MM.1S (cell line): ENCODE data around the gene CIB4.

Experiments used
- DNase-seq: peaks from one replicate; pipeline ENCODE4 v3.0.0-alpha.2; 2015
- H2AFZ ChIP-seq: fragments of 300-600 bp; sonication (generic); 2 replicates; pipeline ENCODE4 v1.6.0; 2016; ENCODE audit warnings: antibody characterized with exemption, low read length
- H3F3A ChIP-seq: fragments of 300-600 bp; sonication (generic); 2 replicates; pipeline ENCODE4 v1.6.1; 2016; ENCODE audit warnings: mild to moderate bottlenecking, antibody characterized with exemption, low read length, moderate library complexity, mixed read lengths; ENCODE audit not compliant: insufficient read depth
- H3K27ac ChIP-seq: fragments of 300-600 bp; sonication (generic); 2 replicates; pipeline ENCODE4 v1.5.1; 2016; ENCODE audit warnings: mild to moderate bottlenecking, low read length
- H3K27me3 ChIP-seq: fragments of 300-600 bp; sonication (generic); replicated peaks from 2 replicates; pipeline ENCODE4 v1.6.0; 2016; ENCODE audit warnings: low read length; ENCODE audit not compliant: insufficient read depth
- H3K36me3 ChIP-seq: fragments of 300-600 bp; sonication (generic); replicated peaks from 2 replicates; pipeline ENCODE4 v1.6.1; 2016; ENCODE audit warnings: mild to moderate bottlenecking, low read length, mixed read lengths; ENCODE audit not compliant: insufficient read depth
- H3K4me1 ChIP-seq: fragments of 300-600 bp; sonication (generic); 2 replicates; pipeline ENCODE4 v1.6.1; 2016; ENCODE audit warnings: low read length, mixed read lengths
- H3K4me2 ChIP-seq: fragments of 300-600 bp; sonication (generic); 2 replicates; pipeline ENCODE4 v1.6.0; 2016; ENCODE audit warnings: low read depth, low read length
- H3K4me3 ChIP-seq: fragments of 300-600 bp; sonication (generic); 2 replicates; pipeline ENCODE4 v1.5.1; 2016; ENCODE audit warnings: low read length, mixed read lengths
- H3K79me2 ChIP-seq: fragments of 300-600 bp; sonication (generic); 2 replicates; pipeline ENCODE4 v1.6.1; 2016; ENCODE audit warnings: mixed run types, low read length, mixed read lengths
- H3K9ac ChIP-seq: fragments of 300-600 bp; sonication (generic); 2 replicates; pipeline ENCODE4 v1.6.1; 2016; ENCODE audit warnings: low read length, mixed read lengths
- H3K9me2 ChIP-seq: fragments of 300-600 bp; sonication (generic); replicated peaks from 2 replicates; pipeline ENCODE4 v1.6.1; 2016; ENCODE audit warnings: mild to moderate bottlenecking, low read length, mixed read lengths; ENCODE audit not compliant: insufficient read depth
- H3K9me3 ChIP-seq: fragments of 300-600 bp; sonication (generic); replicated peaks from 2 replicates; pipeline ENCODE4 v1.6.1; 2016; ENCODE audit warnings: mild to moderate bottlenecking, low read length, mixed read lengths; ENCODE audit not compliant: insufficient read depth
- H4K20me1 ChIP-seq: fragments of 300-600 bp; sonication (generic); 2 replicates; pipeline ENCODE4 v1.6.1; 2016; ENCODE audit warnings: mild to moderate bottlenecking, low read length, moderate library complexity, mixed read lengths; ENCODE audit not compliant: insufficient read depth
- CTCF ChIP-seq: fragments of 300-600 bp; sonication (generic); IDR thresholded peaks from 2 replicates; pipeline ENCODE4 v1.5.1; 2016; ENCODE audit warnings: antibody characterized with exemption, low read length, mixed read lengths
- EZH2 ChIP-seq: fragments of 300-600 bp; sonication (generic); optimal IDR thresholded peaks from 2 replicates; pipeline ENCODE3; 2017; ENCODE audit warnings: low read depth, mild to moderate bottlenecking, antibody characterized with exemption, low read length, mixed read lengths
- EZH2phosphoT487 ChIP-seq: fragments of 300-600 bp; sonication (generic); IDR thresholded peaks from 2 replicates; pipeline ENCODE4 v1.6.1; 2018; ENCODE audit warnings: antibody characterized with exemption, low read length

CIB4 gene

DNA sequence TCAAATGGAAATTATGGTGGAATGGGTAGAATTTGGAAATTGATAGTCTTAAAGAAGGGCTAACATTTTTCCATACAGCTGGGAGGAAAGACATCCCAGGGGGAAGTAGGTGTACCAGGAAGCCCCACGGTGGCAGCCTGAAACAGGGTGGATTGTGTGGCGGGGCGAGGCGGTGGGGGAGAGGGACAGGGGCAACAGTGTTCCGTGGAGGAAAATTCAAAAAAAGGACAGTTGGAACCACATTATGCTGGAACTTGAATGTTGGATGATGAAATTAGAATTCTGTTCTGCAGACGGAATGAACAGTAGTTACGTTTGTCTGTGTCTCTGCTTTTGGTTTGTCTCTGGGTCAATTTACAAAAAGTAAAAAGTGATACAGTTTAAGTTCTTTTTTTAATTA lies 10.6 kb upstream of the CIB4 start:
- no peak for DNase-seq
- TF ChIP-seq EZH2phosphoT487 (no peak), CTCF (no peak)
- Histone ChIP-seq H3K4me3 (no peak overlapping the region), H3K27ac (no peak overlapping the region), H3K27me3 (peaks cover 77% of the 10 kb centered on the region), H3K36me3 (no peaks in the 10 kb centered on the region), H3K79me2 (no peaks in the 10 kb centered on the region), H4K20me1 (no peaks in the 10 kb centered on the region), H3K4me2 (no peak overlapping the region), H3F3A (no peaks in the 10 kb centered on the region), H3K9me3 (no peaks in the 10 kb centered on the region), H3K9me2 (no peaks in the 10 kb centered on the region), H3K9ac (no peak overlapping the region), H3K4me1 (no peaks in the 10 kb centered on the region), H2AFZ (no peak overlapping the region)

DNA sequence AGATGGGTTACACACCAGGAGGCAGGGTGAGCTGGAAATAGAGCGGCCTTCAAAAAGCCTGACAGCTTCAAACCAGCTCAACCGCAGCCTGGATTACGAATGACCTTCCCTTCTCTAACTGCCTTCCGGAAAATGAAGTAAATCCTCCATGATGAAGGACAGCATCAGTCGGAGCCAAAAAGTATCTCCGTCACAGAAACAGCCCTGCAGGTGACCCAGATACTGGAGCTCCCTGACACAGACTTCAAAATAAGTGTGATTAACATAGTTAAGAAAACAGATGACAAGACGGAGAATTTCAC lies 10.3 kb upstream of the CIB4 start:
- H3F3A ChIP-seq = no peaks in the 10 kb centered on the region
- H3K79me2 ChIP-seq = no peaks in the 10 kb centered on the region
- H3K9me3 ChIP-seq = no peaks in the 10 kb centered on the region
- peaks cover 81% of the 10 kb centered on the region for H3K27me3 ChIP-seq
- no peak overlapping the region for H3K9ac ChIP-seq
- H4K20me1 ChIP-seq = no peaks in the 10 kb centered on the region
- no peak overlapping the region for H3K4me2 ChIP-seq
- TF ChIP-seq CTCF = no peak
- TF ChIP-seq EZH2 = no peak
- TF ChIP-seq EZH2phosphoT487 = no peak
- no peaks in the 10 kb centered on the region for H3K9me2 ChIP-seq
- no peak for DNase-seq
- H3K4me1 ChIP-seq = no peaks in the 10 kb centered on the region
- H3K4me3 ChIP-seq = no peak overlapping the region
- no peak overlapping the region for H2AFZ ChIP-seq
- H3K27ac ChIP-seq = no peak overlapping the region
- no peaks in the 10 kb centered on the region for H3K36me3 ChIP-seq

- no peak overlapping the region for H3K4me3 ChIP-seq
- H4K20me1 ChIP-seq = no peaks in the 10 kb centered on the region
- no peaks in the 10 kb centered on the region for H3K9me2 ChIP-seq
- no peak overlapping the region for H3K9ac ChIP-seq
- no peak overlapping the region for H3K27ac ChIP-seq
- no peaks in the 10 kb centered on the region for H3K36me3 ChIP-seq
- no peak for DNase-seq
- H3K4me1 ChIP-seq = no peaks in the 10 kb centered on the region
- H2AFZ ChIP-seq = no peak overlapping the region
- H3F3A ChIP-seq = no peaks in the 10 kb centered on the region
- peaks cover 86% of the 10 kb centered on the region for H3K27me3 ChIP-seq
- no peak for TF ChIP-seq EZH2phosphoT487
- TF ChIP-seq CTCF = no peak
- no peak for TF ChIP-seq EZH2
- no peaks in the 10 kb centered on the region for H3K79me2 ChIP-seq
- no peak overlapping the region for H3K4me2 ChIP-seq
- H3K9me3 ChIP-seq = no peaks in the 10 kb centered on the region
These were observed 9.7 kb upstream of the CIB4 start for GRCh38 chr2:26650713-26651469.
